Measurements from ENCODE around the gene CLEC7A. TPM values are rescaled to one million over a fixed set of nuclear protein-coding genes. Genes with fewer than 3 reads are reported as not detected.

CLEC7A gene
- total RNA-seq, 4 donors from 2014 or later: 10.3 to 36.1 (median 19.2) TPM

GRCh38 chr12:10067264-10067663, 62.7 kb downstream of the CLEC7A start:
- H3K9me3 ChIP-seq: no peaks in the 10 kb centered on the region
- no peak overlapping the region for H3K4me3 ChIP-seq
- H3K27ac ChIP-seq: peak overlapping the region in 3 of 4 donors; percentile 45 to 63 (median 48)
- H3K4me1 ChIP-seq: no peaks in the 10 kb centered on the region
- WGBS, 2 donors: 72 to 80% methylated on average over 4 of the region's 4 CpGs
- DNase-seq: no peak
- intact Hi-C loops (cut with DNase I): no loop called here
- TF ChIP-seq POLR2A (IDR thresholded peaks at IDR 0.05) (no peak), CTCF (IDR thresholded peaks at IDR 0.05) (no peak)
- H3K27me3 ChIP-seq: no peaks in the 10 kb centered on the region
- no peaks in the 10 kb centered on the region for H3K36me3 ChIP-seq

Other genes starting within 250 kb of the CLEC7A start
- not detected for gene KLRF2, start 248.7 kb downstream of the CLEC7A start, total RNA-seq
- gene CLEC2A, start 197.8 kb downstream of the CLEC7A start, total RNA-seq: not detected
- gene CLEC12A, start 158.8 kb downstream of the CLEC7A start, total RNA-seq: 1 to 10 TPM in 1 of 4 donors, under 1 TPM in 1, not detected in 2; 0.64 to 1.5 TPM
- not detected for gene CLEC1B, start 131.1 kb downstream of the CLEC7A start, total RNA-seq
- gene CLEC12B, start 119.6 kb downstream of the CLEC7A start, total RNA-seq: not detected
- not detected for gene CLEC9A, start 99.5 kb downstream of the CLEC7A start, total RNA-seq
- 1 to 10 TPM in 2 of 4 donors, under 1 TPM in 1, not detected in 1; 0.76 to 4.2 (median 1.9) TPM for gene CLEC1A, start 31.2 kb downstream of the CLEC7A start, total RNA-seq
- gene OLR1, start 41.9 kb upstream of the CLEC7A start, total RNA-seq: 1 to 10 TPM in 1 of 4 donors, not detected in 3; 2.7 TPM
- gene TMEM52B, start 48.8 kb upstream of the CLEC7A start, total RNA-seq: not detected
- gene GABARAPL1, start 82.7 kb upstream of the CLEC7A start, total RNA-seq: 10 to 100 TPM; 10.3 to 65.2 (median 24.5) TPM
- gene KLRD1, start 177.7 kb upstream of the CLEC7A start, total RNA-seq: 1 to 10 TPM in 3 of 4 donors, under 1 TPM in 1; 0.92 to 2.3 (median 1.6) TPM

All from esophagus squamous epithelium (tissue), 5 donors.